ENCODE measurements around the gene CARM1. TPM values are rescaled to one million over a fixed set of nuclear protein-coding genes. Genes with fewer than 3 reads are reported as not detected.

Gene CARM1
- total RNA-seq, 1 donor from 2014 or later = 37.1 TPM

DNA sequence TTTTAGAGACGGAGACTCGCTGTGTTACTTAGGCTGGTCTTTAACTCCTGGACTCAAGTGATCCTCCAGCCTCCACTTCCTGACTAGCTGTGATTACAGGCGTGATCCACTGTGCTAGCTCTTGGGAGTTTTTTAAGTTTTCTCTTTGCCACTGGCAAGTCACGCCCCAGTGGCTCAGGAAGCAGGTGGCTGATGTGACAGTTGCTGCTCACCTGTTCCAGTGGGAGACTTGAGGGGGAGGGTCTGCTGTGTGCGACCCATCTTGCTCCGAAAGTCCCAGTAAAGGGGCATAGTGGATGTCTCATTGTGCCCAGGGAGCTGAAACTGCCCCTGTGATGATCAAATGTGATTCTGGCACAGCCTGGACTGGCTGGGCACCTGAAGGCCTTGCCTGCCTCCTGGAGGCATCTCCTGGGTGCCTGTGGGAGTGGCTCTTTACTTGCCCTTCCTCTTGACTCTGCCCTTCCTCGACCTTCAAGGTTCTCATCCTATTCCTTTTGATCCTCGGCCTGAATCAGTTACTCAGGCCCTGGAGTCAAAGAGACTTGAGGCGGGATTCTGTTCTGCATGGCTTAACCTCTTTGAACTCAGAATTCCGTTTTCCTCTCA is 97.3 kb downstream of the CARM1 start:
- DNase-seq (ENCODE audit: low read depth) = no peak

DNA sequence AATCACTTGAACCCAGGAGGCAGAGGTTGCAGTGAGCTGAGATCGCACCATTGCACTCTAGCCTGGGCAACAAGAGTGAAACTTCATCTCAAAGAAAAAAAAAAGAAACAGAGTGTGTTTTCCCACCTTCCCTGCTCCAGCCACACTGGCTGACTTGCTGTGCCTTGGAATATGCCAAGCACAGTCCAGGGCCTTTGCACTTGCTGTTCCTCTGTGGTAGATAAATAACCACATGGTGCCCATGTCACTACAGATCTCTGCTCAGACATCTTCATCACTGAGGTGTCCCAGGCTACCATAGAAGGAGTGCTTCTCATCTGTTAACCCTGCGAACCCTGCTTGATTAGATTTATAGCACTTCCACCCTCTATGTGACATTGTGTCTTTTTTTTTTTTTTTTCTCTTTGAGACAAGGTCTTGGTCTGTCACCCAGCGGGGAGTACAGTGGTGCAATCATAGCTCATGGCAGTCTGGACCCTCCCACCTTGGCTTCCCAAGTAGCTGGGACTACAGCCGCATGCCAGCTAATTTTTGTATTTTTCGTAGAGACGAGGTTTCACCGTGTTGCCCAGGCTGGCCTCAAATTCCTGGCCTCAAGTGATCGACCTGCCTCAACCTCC is 99.9 kb downstream of the CARM1 start:
- DNase-seq (ENCODE audit: low read depth) = no peak

Small RNA genes within 50 kb of the gene (microRNA-seq; reads per million reads assigned to microRNA genes)
- not detected for gene MIR6793

Other genes with a start within 250 kb of the CARM1 start
- 81.9 and 100 TPM in 2 replicates for gene SLC44A2, start 246.0 kb upstream of the CARM1 start, total RNA-seq
- gene ILF3, start 217.2 kb upstream of the CARM1 start, total RNA-seq = 94.6 and 116 TPM in 2 replicates
- gene QTRT1, start 170.1 kb upstream of the CARM1 start, total RNA-seq = 40.5 and 43.1 TPM in 2 replicates
- gene DNM2, start 153.5 kb upstream of the CARM1 start, total RNA-seq = 64.8 and 71.8 TPM in 2 replicates
- gene TMED1, start 35.3 kb upstream of the CARM1 start, total RNA-seq = 84.8 and 87.4 TPM in 2 replicates
- gene C19orf38, start 23.1 kb upstream of the CARM1 start, total RNA-seq = 0.21 and 1.1 TPM in 2 replicates
- 50.4 and 57.9 TPM in 2 replicates for gene YIPF2, start 57.1 kb downstream of the CARM1 start, total RNA-seq
- gene TIMM29, start 57.3 kb downstream of the CARM1 start, total RNA-seq = 33.8 and 44.3 TPM in 2 replicates
- gene SMARCA4, start 89.5 kb downstream of the CARM1 start, total RNA-seq = 80.2 and 89.3 TPM in 2 replicates
- gene LDLR, start 217.9 kb downstream of the CARM1 start, total RNA-seq = 80.0 and 152 TPM in 2 replicates

All from myocyte (in vitro differentiated cells).